ENCODE data around the gene UBE2J2. TPM values are rescaled to one million over a fixed set of nuclear protein-coding genes. Genes with fewer than 3 reads are reported as not detected.
A peak's percentile ranks its signal among the peaks of the same experiment; 100 is the strongest.

Gene UBE2J2
- total RNA-seq, 1 donor = 51.4 TPM

DNA sequence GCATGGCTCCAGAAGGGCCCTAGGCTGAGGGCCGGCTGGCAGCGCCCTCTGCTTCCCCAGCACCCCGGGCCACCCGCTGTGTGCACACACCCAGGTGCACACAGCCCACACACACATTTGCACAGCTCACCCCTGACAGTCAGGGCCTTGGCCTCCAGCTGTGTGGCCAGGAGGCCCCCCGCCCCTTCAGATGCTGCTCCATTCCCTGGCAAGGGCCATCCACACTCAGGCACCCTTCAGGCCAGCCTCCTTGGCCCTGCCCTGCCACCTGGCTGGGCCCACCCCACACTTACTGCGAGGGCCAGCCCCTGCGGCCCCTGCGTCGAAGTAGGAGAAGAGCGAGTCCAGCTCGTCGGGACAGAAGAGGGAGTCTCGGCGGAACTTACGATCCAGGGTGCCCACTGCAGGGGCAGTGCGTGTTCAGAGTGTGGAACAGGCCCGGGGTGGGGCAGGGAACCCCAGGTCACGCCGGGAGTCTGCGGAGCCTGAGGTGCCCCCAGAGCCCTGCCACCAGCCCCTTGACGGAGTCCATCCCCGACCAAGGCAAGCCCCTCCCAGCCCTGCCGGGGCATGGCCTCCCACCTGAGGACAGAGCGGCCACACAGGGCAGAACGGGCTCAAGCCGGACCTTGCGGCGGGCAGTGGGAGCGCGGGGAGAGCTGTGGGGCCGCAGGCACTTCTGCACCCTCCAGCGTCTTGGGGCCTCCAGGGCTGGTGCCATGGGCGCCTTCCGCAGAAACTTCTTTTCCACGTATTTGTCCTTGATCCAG lies 21.7 kb upstream of the UBE2J2 start:
- no peak for TF ChIP-seq CTCF (IDR thresholded peaks at IDR 0.05; ENCODE audit: insufficient read depth, low read depth, low read length)
- no peak overlapping the region for H3K4me3 ChIP-seq (ENCODE audit: low read depth, low read length)
- no peak for DNase-seq (ENCODE audit: low read depth)

- no peak for TF ChIP-seq CTCF (IDR thresholded peaks at IDR 0.05; ENCODE audit: insufficient read depth, low read depth, low read length)
- no peak overlapping the region for H3K4me3 ChIP-seq (ENCODE audit: low read depth, low read length)
- no peak for DNase-seq (ENCODE audit: low read depth)
Measured at GRCh38 chr1:1294250-1294890, 20.7 kb upstream of the UBE2J2 start.

DNA sequence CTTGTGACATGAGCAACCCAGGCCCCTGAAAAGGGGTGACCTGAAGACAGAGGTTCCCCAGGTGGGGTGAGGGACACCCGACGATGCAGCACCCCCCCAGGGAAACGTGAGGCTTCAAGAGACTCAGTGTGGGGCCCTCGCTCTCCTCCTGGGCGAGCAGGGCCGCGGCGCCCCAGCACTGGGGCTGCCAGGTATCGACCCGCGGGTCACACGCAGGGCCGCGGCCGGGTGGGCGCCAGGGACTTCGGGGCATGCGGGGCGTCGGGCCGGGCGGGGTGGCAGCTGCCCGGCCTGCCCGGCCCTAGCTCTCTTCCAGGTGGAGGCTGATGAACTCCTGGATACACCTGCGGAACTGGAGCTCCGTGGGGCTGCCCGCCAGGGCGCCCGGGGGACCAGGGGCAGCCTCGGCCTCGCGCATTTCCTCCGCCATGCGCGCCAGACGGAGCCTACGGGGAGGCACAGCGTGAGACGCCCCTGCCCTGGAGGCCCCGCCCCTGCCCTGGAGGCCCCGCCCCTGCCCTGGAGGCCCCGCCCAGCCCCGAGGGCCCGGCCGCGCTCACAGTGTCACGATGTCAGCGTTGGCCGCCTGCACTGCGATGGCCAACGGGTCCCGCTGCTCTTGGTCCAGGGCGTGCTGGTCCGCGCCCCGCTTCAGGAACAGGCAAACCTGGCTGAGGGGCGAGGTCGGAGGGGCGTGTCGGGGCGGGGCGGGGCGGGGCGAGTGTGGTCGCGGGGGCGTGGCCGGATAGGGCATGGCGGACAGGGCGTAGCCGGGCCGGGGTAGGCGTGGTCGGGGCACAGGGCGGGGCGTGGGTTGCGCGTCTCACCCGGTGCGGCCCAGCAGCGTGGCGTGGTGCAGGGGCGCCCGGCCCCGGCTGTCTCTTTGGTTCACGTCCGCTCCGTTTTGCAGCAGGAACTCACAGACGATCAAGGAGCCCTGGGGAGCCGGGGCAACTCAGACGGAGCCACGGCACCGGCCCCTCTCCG lies 19.9 kb upstream of the UBE2J2 start:
- TF ChIP-seq CTCF (IDR thresholded peaks at IDR 0.05; ENCODE audit: insufficient read depth, low read depth, low read length) = no peak
- H3K4me3 ChIP-seq (ENCODE audit: low read depth, low read length) = no peak overlapping the region
- no peak for DNase-seq (ENCODE audit: low read depth)

DNA sequence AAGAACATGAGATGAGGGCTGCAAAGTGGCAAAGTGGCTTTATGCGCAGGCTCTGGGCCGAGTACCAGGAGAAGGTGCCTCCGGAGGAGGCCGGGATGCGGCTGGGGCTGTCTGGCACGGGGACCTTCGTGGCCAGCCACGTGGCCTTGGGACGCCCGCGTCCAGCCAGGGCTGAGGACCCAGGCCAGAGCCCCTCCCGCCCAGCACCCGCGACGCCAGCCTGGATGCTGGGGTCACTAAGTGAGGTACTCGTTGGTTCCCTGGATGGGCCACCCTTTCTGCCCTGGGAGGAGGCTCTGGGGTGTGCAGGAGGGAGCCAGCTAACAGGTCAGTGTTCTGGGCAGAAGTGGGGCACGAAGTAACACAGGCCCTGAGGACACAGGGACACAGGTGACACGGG lies 19.2 kb upstream of the UBE2J2 start:
- H3K4me3 ChIP-seq (ENCODE audit: low read depth, low read length) = no peak overlapping the region
- TF ChIP-seq CTCF (IDR thresholded peaks at IDR 0.05; ENCODE audit: insufficient read depth, low read depth, low read length) = no peak
- no peak for DNase-seq (ENCODE audit: low read depth)

GRCh38 chr1:1292442-1292779 lies 18.8 kb upstream of the UBE2J2 start:
- no peak overlapping the region for H3K4me3 ChIP-seq (ENCODE audit: low read depth, low read length)
- no peak for TF ChIP-seq CTCF (IDR thresholded peaks at IDR 0.05; ENCODE audit: insufficient read depth, low read depth, low read length)
- DNase-seq (ENCODE audit: low read depth) = no peak

DNA sequence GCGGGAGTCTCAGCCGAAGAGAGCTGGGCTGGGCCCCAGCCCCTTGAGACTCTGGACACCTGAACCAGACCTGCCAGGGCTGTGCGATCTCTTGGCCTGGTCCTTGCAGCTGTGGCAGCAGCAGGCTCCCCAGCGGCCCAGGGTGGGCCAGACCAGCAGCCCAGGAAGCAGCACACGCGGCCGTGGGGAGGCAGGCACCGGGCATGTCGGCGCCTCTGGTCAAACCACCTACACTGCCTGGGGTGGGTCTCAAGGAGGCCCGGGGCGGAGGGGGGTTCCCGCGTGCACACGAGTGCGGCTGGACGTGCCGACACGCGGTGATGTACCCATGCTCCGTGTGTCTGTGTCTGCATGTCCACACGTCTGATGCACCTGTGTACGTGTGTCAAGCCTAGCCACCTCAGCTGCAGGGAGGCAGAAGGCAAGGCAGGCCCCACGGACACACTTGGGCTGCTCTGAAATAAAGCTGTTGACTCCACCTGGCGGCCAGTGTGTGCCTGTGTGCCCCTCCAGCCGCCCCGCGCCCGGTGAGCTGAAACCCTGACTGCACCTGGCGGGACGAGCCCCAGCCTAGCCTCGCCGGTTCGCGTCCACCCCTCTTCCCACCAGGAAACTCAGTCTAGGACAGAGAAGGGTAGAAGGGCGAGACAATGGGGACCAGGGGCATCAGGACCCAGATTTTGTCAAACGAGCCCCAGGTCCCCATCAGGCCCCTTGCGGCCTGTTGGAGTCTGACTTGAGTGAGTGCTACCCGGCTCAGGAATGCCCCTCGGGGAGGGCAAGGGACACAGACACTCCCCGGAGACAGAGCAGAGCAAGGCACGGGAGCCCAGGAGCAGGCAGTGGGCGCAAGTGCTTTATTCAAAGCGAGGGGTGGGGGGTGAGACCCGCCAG lies 18.1 kb upstream of the UBE2J2 start:
- no peak overlapping the region for H3K4me3 ChIP-seq (ENCODE audit: low read depth, low read length)
- peak; percentile 64 for TF ChIP-seq CTCF (IDR thresholded peaks at IDR 0.05; ENCODE audit: insufficient read depth, low read depth, low read length)
- DNase-seq (ENCODE audit: low read depth) = peak; percentile 60
